Mesenchymal stem cell (in vitro differentiated cells and primary cell): Measurements from ENCODE around the gene CCDC40.

Experiments
- DNase-seq: peaks from one replicate; pipeline ENCODE4 v3.0.0-alpha.2; 2013
- H2AFZ ChIP-seq: one replicate; pipeline ENCODE4 v1.6.1; 2013; ENCODE audit warnings: low read depth, mild to moderate bottlenecking, control low read depth, inconsistent platforms, low read length, moderate library complexity
- H2AK5ac ChIP-seq: 2 replicates; pipeline ENCODE4 v1.6.1; 2013; ENCODE audit warnings: low read length, moderate library complexity, mild to moderate bottlenecking, inconsistent platforms; ENCODE audit not compliant: severe bottlenecking
- H2BK120ac ChIP-seq: one replicate; pipeline ENCODE4 v1.6.1; 2013; ENCODE audit warnings: low read depth, mild to moderate bottlenecking, inconsistent platforms, low read length, moderate library complexity
- H2BK12ac ChIP-seq, 2 experiments: one replicate each; pipeline ENCODE4 v1.6.1; 2013; ENCODE audit warnings: inconsistent platforms in 2 of 2, low read length in 2 of 2, mild to moderate bottlenecking in 2 of 2, moderate library complexity in 2 of 2, control low read depth in 1 of 2
- H2BK15ac ChIP-seq: one replicate; pipeline ENCODE4 v1.6.1; 2013; ENCODE audit warnings: mild to moderate bottlenecking, low read depth, inconsistent platforms; ENCODE audit not compliant: poor library complexity, severe bottlenecking
- H2BK5ac ChIP-seq: 2 replicates; pipeline ENCODE4 v1.6.1; 2013; ENCODE audit warnings: low read depth, mild to moderate bottlenecking, low read length, control low read depth, inconsistent platforms; ENCODE audit not compliant: poor library complexity, severe bottlenecking
- H3K14ac ChIP-seq, 2 experiments: one replicate each; pipeline ENCODE4 v1.6.1; 2013; ENCODE audit warnings: inconsistent platforms in 2 of 2, low read length in 2 of 2, control low read depth in 1 of 2, mild to moderate bottlenecking in 1 of 2, moderate library complexity in 1 of 2
- H3K18ac ChIP-seq, 2 experiments: one replicate each; pipeline ENCODE4 v1.6.1; 2013; ENCODE audit warnings: inconsistent platforms in 2 of 2, low read length in 2 of 2, control low read depth in 1 of 2, low read depth in 1 of 2, mild to moderate bottlenecking in 1 of 2
- H3K23ac ChIP-seq, 2 experiments: one replicate each; pipeline ENCODE4 v1.6.1; 2013; ENCODE audit warnings: inconsistent platforms in 2 of 2, low read length in 2 of 2, mild to moderate bottlenecking in 2 of 2, moderate library complexity in 2 of 2, control low read depth in 1 of 2
- H3K27ac ChIP-seq: 2 replicates; pipeline ENCODE4 v1.5.1; 2013; ENCODE audit warnings: mild to moderate bottlenecking, moderate library complexity, low read length, control low read depth, inconsistent platforms; ENCODE audit not compliant: poor library complexity, severe bottlenecking
- H3K27me3 ChIP-seq, 2 experiments: 2 replicates each; pipeline versions ENCODE4 v1.6.1 to v1.7.0; 2013; ENCODE audit warnings: low read length in 2 of 2, mild to moderate bottlenecking in 2 of 2, moderate library complexity in 2 of 2, control low read depth in 1 of 2, inconsistent platforms in 1 of 2; ENCODE audit not compliant: control insufficient read depth in 1 of 2, insufficient read depth in 1 of 2
- H3K36me3 ChIP-seq, 2 experiments: 2 replicates each; pipeline versions ENCODE4 v1.6.1 to v1.7.0; 2013; ENCODE audit warnings: low read length in 2 of 2, control low read depth in 1 of 2, inconsistent platforms in 1 of 2, low read depth in 1 of 2, mild to moderate bottlenecking in 1 of 2; ENCODE audit not compliant: insufficient read depth in 2 of 2, control insufficient read depth in 1 of 2
- H3K4ac ChIP-seq, 2 experiments: one replicate each; pipeline ENCODE4 v1.6.1; 2013; ENCODE audit warnings: inconsistent platforms in 2 of 2, low read length in 2 of 2, mild to moderate bottlenecking in 2 of 2, moderate library complexity in 2 of 2, control low read depth in 1 of 2, low read depth in 1 of 2
- H3K4me1 ChIP-seq: 2 replicates; pipeline ENCODE4 v1.6.1; 2013; ENCODE audit warnings: low read depth, low read length, control low read depth; ENCODE audit not compliant: control insufficient read depth, insufficient read depth
- H3K4me2 ChIP-seq: 2 replicates; pipeline ENCODE4 v1.6.1; 2013; ENCODE audit warnings: low read length, mild to moderate bottlenecking, inconsistent platforms; ENCODE audit not compliant: poor library complexity, severe bottlenecking
- H3K4me3 ChIP-seq, 2 experiments: 2 replicates each; pipeline versions ENCODE4 v1.5.1 to v1.7.0; 2013; ENCODE audit warnings: low read length in 2 of 2, mild to moderate bottlenecking in 2 of 2, control low read depth in 1 of 2, low read depth in 1 of 2; ENCODE audit not compliant: insufficient read depth in 1 of 2
- H3K79me1 ChIP-seq: replicated peaks from 2 replicates; pipeline ENCODE4 v1.6.1; 2013; ENCODE audit warnings: mild to moderate bottlenecking, control low read depth, low read length, inconsistent platforms; ENCODE audit not compliant: poor library complexity, severe bottlenecking
- H3K9ac ChIP-seq: 2 replicates; pipeline ENCODE4 v1.7.0; 2013; ENCODE audit warnings: mild to moderate bottlenecking, low read length, moderate library complexity
- H3K9me3 ChIP-seq: 2 replicates; pipeline ENCODE4 v1.7.0; 2013; ENCODE audit warnings: mild to moderate bottlenecking, low read length; ENCODE audit not compliant: control insufficient read depth
- H4K8ac ChIP-seq: one replicate; pipeline ENCODE4 v1.6.1; 2013; ENCODE audit warnings: inconsistent platforms, mild to moderate bottlenecking, low read length, moderate library complexity
- H4K91ac ChIP-seq: one replicate; pipeline ENCODE4 v1.6.1; 2013; ENCODE audit warnings: mild to moderate bottlenecking, low read length, inconsistent platforms
- WGBS: methylation state at CpG from one replicate; pipeline ENCODE4 v1.1.7; 2013; ENCODE audit warnings: mixed read lengths; 5-methylcytosine and 5-hydroxymethylcytosine counted together

Gene CCDC40

GRCh38 chr17:80018917-80019651 is 17.4 kb upstream of the CCDC40 start:
- peaks cover 0 to 16% of the 10 kb centered on the region in 2 experiments for H3K36me3 ChIP-seq
- no peak overlapping the region for H3K18ac ChIP-seq
- H3K9ac ChIP-seq, result peak overlapping the region; percentile 27
- no peak overlapping the region for H2BK12ac ChIP-seq
- H3K4ac ChIP-seq, result no peak overlapping the region
- peak overlapping the region in 1 of 2 experiments; percentile 18 for H3K4me3 ChIP-seq
- no peak overlapping the region for H2AFZ ChIP-seq
- WGBS, result 99% methylated on average over 17 of the region's 21 CpGs
- peaks cover 42% of the 10 kb centered on the region for H3K79me1 ChIP-seq
- H3K23ac ChIP-seq, result no peak overlapping the region
- peaks cover 9% of the 10 kb centered on the region for H3K4me1 ChIP-seq
- no peak overlapping the region for H4K91ac ChIP-seq
- H3K9me3 ChIP-seq, result no peaks in the 10 kb centered on the region
- no peak overlapping the region for H3K27ac ChIP-seq
- no peak for DNase-seq
- no peak overlapping the region for H3K4me2 ChIP-seq
- H2BK120ac ChIP-seq, result no peak overlapping the region
- H2AK5ac ChIP-seq, result no peak overlapping the region
- no peak overlapping the region for H2BK15ac ChIP-seq
- no peaks in the 10 kb centered on the region for H3K27me3 ChIP-seq
- H3K14ac ChIP-seq, result no peak overlapping the region
- no peak overlapping the region for H4K8ac ChIP-seq
- no peak overlapping the region for H2BK5ac ChIP-seq

- Histone ChIP-seq H3K4ac (no peak overlapping the region), H2BK5ac (no peak overlapping the region), H2BK12ac (peak overlapping the region in 1 of 2 experiments; percentile 29), H3K23ac (peak overlapping the region in 1 of 2 experiments; percentile 23), H3K27ac (no peak overlapping the region), H3K14ac (peak overlapping the region in 1 of 2 experiments; percentile 82), H3K36me3 (peaks cover 0 to 20% of the 10 kb centered on the region in 2 experiments), H3K18ac (peak overlapping the region in 1 of 2 experiments; percentile 28), H3K4me1 (peaks cover 24% of the 10 kb centered on the region), H3K27me3 (no peaks in the 10 kb centered on the region), H2AFZ (no peak overlapping the region), H4K8ac (no peak overlapping the region), H2AK5ac (no peak overlapping the region), H3K79me1 (peaks cover 44% of the 10 kb centered on the region), H2BK120ac (no peak overlapping the region), H2BK15ac (no peak overlapping the region), H3K4me3 (no peak overlapping the region), H3K9ac (no peak overlapping the region), H4K91ac (peak overlapping the region; percentile 15), H3K9me3 (no peaks in the 10 kb centered on the region), H3K4me2 (no peak overlapping the region)
- no peak for DNase-seq
- WGBS, result 100% methylated on average over 1 of the region's 2 CpGs
These were observed 14.8 kb upstream of the CCDC40 start for GRCh38 chr17:80021600-80021999.

GRCh38 chr17:80023481-80024205 is 12.8 kb upstream of the CCDC40 start:
- H3K4me2 ChIP-seq, result no peak overlapping the region
- no peaks in the 10 kb centered on the region for H3K9me3 ChIP-seq
- no peak overlapping the region for H2AK5ac ChIP-seq
- H3K9ac ChIP-seq, result peak overlapping the region; percentile 20
- no peak for DNase-seq
- H3K4ac ChIP-seq, result no peak overlapping the region
- no peak overlapping the region for H2BK15ac ChIP-seq
- no peak overlapping the region for H3K18ac ChIP-seq
- H3K4me3 ChIP-seq, result peak overlapping the region; percentile 3 to 26
- no peak overlapping the region for H2BK12ac ChIP-seq
- H3K79me1 ChIP-seq, result peaks cover 45% of the 10 kb centered on the region
- 84% methylated on average over 43 of the region's 43 CpGs for WGBS
- H3K23ac ChIP-seq, result no peak overlapping the region
- no peak overlapping the region for H2AFZ ChIP-seq
- no peak overlapping the region for H3K27ac ChIP-seq
- no peak overlapping the region for H2BK120ac ChIP-seq
- H4K91ac ChIP-seq, result no peak overlapping the region
- H3K14ac ChIP-seq, result no peak overlapping the region
- no peaks in the 10 kb centered on the region for H3K27me3 ChIP-seq
- H3K36me3 ChIP-seq, result peaks cover 0 to 22% of the 10 kb centered on the region in 2 experiments
- no peak overlapping the region for H4K8ac ChIP-seq
- H3K4me1 ChIP-seq, result peaks cover 24% of the 10 kb centered on the region
- no peak overlapping the region for H2BK5ac ChIP-seq
